SH-SY5Y (cell line): Measurements from ENCODE around the gene IRF2BPL.

Experiments used
- GATA2 ChIP-seq: IDR thresholded peaks from 2 replicates; pipeline ENCODE4 v1.6.1; 2011; ENCODE audit warnings: mild to moderate bottlenecking, low read depth, low read length
- GATA3 ChIP-seq: IDR thresholded peaks from 2 replicates; pipeline ENCODE4 v1.6.1; 2011; ENCODE audit warnings: low read depth, mild to moderate bottlenecking, low read length, moderate library complexity

- TF ChIP-seq GATA3 (no peak), GATA2 (no peak)
Observed at GRCh38 chr14:77003960-77004710, 24.4 kb downstream of the IRF2BPL start.
